HG02642 (cell line): ENCODE measurements around the gene KRTAP4-6.
"Not testable (repeated sequence)": the region's sequence is repeated elsewhere in the genome, so short reads cannot be mapped to it uniquely, and the experiment has no call there.

Source experiments
- ATAC-seq: cut with Tn5 transposase; IDR thresholded peaks from one replicate; pipeline ENCODE4 v1.9.1; 2021; ENCODE audit warnings: mild to moderate bottlenecking; ENCODE audit not compliant: unreplicated experiment, poor library complexity

KRTAP4-6 gene

DNA sequence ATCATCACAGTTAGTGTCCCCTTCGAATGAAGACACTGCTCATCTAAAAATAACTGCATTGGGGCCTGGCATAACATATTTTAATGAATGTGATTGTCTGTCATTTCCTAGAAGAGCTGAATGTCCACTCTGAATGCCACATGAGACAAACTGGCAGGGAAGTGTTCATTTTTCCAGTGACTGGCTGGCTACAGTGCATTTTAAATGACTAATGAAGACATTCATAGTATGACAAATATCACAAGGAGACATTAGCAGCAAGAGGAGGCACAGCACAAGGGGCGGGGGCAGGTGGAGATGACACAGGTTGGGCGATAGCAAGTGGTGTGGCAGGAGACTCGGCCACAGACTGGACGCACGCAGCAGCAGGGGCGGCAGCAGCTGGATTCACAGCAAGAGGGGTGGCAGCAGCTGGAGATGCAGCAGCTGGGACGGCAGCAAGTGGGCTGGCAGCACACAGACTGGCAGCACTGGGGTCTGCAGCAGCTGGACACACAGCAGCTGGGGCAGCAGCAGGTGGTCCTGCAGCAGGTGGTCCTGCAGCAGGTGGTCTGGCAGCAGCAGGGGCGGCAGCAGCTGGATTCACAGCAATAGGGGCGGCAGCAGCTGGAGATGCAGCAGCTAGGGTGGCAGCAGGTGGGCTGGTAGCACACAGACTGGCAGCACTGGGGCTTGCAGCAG, 8.8 kb upstream of the KRTAP4-6 start:
- ATAC-seq = not testable (repeated sequence)

DNA sequence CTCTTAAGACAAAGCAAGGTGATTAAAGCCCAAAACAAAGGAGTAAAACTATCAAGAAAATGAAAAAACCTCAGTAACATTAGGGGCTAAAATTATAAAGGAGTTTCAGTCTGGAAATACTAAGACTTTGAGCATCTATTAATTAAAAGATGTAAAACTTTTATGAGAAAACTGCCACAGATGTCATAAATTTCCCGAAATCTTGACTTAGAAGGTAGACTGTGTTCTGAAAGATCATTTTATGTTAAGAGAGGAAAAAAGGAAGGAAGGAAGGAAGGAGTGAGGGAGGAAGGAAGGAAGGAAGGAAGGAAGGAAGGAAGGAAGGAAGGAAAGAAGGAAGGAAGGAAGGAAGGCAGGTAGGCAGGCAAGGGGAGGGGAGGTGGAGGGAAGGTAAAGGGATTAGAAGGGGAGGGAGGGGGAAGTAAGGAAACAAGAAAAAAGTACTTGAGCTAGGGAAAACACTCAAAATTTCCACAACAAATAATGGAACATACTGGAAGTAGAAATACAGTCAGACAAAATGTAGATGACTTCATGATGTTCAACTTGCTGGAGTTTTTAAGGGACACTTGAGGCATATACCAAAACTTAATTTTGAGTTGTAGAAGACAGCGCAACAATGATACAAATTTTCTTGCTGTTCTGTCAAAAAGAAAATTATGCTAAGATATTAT, 7.3 kb upstream of the KRTAP4-6 start:
- no peak for ATAC-seq

DNA sequence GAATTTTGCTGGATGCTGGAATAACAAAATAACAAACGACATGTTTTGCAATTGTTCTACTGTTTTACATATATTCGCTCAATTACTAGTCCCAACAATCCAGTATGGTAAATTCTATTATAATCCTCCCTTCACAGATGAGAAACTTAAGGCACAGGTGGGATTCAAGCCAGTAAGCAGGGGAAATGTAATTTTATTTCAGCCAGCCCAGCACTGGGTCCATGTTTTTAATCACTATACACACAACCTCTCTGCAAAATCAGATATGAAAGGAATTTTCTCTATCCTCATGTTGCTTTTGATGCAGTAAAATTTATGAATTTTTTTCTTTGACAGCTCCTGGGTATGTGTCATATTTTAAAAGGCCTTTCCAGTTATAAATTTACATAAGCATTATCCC, 4.9 kb upstream of the KRTAP4-6 start:
- ATAC-seq = no peak

DNA sequence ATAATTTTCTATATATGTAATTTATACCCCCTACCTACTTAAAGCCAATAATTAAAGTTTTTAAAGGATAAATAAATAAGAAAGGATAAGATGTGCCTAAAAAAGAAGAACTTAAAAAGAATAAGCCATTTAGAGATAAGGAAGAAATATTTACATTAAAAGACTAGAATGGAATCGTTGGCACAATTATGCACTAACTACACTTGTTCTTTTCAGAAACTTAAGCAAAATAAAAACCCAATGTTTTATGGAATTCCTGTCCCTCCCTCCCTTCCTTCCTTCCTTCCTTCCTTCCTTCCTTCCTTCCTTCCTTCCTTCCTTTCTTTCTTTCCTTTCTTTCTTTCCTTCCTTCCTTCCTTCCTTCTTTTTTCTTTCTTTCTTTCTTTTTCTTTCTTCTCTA, 4.5 kb upstream of the KRTAP4-6 start:
- no peak for ATAC-seq

DNA sequence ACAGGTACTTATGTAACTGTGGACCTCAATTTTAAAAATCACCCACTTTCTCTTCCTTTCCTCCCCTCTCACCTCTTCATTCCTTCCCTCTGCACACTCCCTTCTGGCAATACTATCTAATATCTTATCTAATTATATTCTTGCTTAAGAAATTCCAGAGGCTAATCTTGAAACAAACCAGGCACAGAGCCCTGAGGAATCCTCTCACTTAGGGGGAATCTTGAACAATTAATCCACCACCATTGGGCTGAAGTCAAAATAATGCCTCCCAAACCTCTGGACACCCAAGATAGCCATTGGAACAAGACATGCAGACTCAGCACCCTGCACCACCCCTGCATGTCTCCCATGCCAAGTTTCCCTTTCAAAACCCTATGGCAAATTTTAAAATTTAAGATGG, 1.0 kb upstream of the KRTAP4-6 start:
- no peak for ATAC-seq

DNA sequence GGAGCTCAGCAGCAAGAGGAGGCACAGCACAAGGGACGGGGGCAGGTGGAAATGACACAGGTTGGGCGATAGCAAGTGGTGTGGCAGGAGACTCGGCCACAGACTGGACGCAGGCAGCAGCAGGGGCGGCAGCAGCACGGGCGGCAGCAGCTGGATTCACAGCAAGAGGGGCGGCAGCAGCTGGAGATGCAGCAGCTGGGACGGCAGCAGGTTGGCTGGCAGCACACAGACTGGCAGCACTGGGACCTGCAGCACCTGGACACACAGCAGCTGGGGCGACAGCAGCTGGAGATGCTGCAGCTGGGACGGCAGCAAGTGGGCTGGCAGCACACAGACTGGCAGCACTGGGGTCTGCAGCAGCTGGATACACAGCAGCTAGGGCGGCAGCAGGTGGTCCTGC, 479 bp downstream of the KRTAP4-6 start:
- not testable (repeated sequence) for ATAC-seq

DNA sequence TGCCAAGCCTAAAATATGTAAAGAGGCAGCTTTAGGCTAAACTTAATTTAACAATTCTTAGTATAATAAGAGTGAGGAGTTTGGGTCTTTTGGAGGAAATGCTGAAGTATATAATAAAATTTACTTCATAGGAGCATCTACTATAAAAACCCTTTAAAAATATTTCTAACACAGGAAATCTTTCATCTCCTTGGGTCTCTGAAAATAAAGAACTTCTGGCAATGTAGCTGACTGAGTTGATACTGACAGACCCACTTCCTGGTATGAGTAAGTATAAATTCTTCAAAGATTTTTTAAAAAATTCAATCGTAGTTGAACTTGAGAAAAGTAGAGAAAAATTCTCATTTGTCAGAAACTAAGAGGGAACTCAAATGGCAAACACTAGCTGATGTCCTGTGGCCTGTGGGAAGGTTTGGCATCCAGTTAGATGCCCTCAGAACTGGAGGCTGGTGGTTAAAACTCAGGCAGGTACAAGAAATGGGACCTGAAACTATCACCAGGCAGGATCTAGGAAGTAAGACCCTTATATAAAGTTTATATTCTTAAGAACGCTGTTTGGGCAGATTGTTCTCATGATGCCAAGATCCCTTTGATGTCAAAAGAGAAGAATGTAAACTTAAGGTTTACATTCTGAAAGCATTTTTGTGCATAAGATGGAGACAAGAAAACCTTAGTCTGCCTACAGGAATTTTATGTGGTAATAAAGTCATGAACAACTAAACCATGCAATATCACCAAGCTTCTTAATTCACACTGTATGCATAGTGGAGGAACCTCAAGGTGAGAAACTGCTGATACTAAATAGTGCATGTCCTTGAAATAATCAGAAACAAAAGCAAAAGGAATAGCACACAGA, 6.2 kb downstream of the KRTAP4-6 start:
- ATAC-seq = no peak

DNA sequence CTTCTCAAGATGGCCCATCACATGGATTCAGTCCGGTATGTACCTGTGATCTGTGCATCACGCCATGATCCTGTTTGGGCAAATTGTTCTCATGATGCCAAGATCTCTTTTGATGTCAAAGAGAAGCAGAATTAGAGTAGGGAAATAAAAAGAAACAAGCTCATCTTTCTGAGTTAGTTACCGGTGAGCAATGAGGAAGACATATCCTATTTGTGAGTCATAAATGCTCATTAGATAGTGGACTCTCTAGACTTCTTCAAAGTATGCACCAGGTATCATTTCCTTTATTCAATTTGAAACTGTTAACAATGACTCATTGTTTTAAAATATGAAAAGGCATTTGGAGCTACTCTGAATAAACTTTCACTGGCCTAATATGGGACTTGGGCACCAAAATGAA, 8.4 kb downstream of the KRTAP4-6 start:
- ATAC-seq = no peak

DNA sequence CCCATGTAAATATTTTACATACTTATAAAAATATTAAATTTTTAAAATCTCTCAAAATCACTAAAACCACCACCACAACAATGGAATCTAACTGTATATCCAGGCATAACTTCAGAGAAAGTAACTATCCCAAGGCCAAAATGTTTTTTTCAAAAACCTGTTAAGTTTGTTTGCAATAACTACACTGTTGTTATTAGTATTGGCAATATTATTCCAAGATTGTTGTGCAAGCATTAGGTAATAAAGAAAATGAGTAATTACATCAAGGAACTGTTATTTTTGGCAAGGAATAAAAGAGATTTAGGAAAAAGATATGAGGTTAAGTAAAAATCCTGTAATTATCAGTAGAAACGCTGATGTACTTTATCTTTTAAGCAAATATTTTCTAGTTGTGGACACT, 13.0 kb downstream of the KRTAP4-6 start:
- ATAC-seq = no peak

DNA sequence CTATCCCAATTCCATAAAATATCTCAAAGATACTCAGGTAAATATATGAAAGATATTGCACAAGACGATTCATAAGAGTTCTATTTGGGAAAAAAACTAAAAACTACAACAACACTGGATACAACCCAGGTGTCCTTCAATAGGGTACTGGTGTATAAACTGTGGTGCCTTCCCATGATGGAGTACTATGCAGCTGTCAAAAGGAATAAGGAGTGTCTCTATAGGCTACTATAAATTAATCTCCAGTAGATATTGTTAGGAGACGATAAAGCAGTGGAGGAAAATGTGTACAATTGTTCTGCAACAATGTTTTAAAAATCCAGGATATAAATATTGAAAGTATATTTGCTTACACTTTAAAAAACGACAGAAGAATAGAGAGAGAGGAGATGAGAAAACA, 13.9 kb downstream of the KRTAP4-6 start:
- ATAC-seq = no peak

DNA sequence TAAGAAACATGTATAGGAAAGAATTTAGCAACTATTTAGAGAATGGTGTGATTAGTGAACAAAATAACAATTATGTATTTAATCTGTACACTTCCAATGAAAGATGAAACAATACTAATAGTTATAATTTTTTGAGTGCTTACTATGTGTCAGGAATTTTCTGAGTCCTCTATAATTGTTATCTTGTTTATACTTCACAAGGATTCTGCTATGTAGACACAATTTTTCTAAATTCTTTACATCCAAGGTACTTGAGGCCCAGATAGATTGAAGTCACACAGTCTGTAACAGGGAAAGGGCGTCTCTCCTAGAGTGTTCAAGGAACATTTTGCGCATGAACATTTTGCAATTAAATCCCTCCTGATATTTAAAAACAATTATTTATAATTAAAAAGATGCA, 15.3 kb downstream of the KRTAP4-6 start:
- ATAC-seq = no peak

DNA sequence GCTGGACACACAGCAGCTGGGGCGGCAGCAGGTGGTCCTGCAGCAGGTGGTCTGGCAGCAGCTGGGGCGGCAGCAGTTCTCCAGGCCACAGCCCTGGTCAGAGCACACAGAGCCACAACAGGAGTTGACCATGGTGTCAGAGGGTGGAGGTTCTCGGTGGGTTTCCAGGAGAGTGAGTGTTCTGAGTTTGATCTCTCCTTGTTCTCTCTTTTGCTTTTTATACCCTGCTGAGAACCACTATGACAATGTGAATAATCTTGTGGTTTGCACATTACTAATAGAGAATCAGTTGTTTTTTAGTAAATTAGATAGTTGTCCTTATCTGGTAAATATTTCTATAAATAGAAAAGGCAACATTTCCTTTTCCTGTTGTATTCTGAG, 16.4 kb downstream of the KRTAP4-6 start, which contains the start of gene KRTAP4-12:
TSS of gene KRTAP4-12 (minus strand) at position 192 of the 381 bp plus-strand sequence. CDS start at position 132, 60 bp downstream.
- not testable (repeated sequence) for ATAC-seq

DNA sequence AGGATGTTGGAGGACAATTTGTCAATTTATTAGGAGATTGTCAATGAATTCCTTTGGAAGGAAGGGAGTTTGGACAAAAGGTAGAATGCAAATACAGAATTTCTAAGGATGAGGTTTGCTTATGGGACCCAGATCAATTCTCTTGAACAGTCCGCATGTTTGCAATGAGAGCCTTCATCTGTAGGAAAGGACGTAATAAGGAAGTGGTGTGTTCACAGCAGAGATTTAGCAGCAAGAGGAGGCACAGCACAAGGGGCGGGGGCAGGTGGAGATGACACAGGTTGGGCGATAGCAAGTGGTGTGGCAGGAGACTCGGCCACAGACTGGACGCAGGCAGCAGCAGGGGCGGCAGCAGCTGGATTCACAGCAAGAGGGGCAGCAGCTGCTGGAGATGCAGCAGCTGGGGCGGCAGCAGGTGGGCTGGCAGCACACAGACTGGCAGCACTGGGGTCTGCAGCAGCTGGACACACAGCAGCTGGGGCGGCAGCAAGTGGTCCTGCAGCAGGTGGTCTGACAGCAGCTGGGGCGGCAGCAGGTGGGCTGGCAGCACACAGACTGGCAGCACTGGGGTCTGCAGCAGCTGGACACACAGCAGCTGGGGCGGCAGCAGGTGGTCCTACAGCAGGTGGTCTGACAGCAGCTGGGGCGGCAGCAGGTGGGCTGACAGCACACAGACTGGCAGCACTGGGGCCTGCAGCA, 16.9 kb downstream of the KRTAP4-6 start:
- not testable (repeated sequence) for ATAC-seq

DNA sequence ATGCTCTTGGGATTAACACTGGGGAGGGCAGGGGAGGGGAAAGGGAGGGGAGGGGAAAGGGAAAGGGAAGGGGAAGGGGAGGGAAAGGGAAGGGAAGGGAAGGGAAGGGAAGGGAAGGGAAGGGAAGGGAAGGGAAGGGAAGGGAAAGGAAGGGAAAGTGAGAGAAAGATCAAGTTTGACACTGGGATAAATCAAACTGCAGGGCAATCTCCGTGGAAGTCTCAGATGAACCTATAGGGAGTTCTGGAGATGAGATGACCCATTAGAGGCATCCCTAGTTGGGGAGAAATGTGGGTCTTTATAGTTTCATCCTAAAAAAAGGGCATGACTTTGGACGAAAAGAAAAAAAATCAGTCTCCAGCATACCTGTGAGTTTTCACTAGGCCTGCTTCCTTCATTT, 18.6 kb downstream of the KRTAP4-6 start:
- ATAC-seq = no peak

DNA sequence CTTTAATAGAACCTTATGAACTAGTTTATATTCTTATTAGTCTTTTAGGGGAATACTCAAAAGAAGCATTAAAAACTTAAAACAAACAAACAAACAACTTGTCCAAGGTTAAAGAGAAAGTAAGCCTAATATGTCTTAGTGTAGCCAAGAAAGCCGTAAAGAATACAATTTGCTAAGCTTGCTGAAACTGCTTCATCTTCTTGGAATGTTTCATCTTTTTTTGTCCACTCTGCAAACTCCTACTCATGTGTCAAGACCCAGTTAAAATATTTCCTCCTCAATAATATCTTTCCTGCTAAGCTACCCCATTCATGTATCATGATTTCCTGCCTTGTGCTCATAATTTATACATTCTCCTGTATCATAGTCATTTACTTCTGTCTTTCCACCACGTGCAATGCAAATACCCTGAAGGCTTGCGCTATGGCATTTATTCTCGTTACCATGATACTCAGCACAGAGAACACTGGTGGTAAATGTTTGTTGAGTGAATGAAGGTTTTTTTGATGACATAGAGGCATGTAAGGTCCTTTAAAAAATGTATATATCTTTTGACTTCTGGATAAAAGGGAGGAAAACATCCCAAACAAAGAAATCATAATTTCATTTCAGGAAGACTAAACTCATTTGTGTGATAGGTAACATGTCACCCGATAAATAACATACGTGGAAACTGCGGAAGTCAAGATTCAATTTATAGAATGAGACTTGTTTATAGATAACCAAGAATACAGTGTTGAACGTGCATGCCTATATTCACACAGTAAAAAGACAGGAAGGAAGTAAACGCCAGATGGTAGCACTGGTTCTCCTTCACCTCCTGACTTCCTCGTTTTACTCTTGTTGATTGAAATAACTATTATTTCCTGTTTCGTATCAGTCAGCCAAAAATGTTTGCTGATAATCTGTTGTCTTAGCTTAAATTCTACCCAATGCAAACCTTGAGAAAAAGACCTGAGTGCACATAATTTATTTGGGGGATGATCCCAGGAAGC, 20.4 kb downstream of the KRTAP4-6 start:
- not testable (repeated sequence) for ATAC-seq

DNA sequence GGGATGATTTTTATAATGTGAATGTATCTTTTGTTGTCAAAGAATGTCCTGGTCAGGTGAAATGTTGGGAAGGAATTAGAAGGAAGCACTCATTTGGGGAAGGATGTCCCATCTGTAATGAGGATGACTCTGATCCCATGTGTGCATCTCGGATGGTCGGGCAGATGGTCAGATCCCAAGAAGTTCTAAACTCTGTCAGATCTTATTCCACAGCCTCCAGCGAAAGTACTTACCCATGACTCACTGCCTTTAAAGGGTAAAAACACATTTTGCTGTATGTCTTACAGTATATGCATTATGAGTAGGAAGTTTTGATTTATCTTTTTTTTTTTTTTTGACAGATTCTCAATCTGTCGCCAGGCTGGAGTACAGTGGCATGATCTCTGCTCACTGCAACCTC, 21.6 kb downstream of the KRTAP4-6 start:
- no peak for ATAC-seq

DNA sequence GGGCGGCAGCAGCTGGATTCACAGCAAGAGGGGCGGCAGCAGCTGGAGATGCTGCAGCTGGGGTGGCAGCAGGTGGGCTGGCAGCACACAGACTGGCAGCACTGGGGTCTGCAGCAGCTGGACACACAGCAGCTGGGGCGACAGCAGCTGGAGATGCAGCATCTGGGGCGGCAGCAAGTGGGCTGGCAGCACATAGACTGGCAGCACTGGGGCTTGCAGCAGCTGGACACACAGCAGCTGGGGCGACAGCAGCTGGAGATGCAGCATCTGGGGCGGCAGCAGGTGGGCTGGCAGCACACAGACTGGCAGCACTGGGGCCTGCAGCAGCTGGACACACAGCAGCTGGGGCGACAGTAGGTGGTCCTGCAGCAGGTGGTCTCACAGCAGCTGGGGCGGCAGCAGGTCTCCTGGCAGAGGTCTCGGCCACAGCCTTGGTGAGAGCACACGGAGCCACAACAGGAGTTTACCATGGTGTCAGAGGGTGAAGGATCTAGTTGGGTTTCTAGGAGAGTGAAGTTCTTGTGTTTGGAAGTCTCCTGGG, 22.4 kb downstream of the KRTAP4-6 start, which contains the start of gene KRTAP4-11:
TSS of gene KRTAP4-11 (minus strand) at position 528 of the 541 bp plus-strand sequence. CDS start at position 470, 58 bp downstream.
- ATAC-seq = not testable (repeated sequence)

DNA sequence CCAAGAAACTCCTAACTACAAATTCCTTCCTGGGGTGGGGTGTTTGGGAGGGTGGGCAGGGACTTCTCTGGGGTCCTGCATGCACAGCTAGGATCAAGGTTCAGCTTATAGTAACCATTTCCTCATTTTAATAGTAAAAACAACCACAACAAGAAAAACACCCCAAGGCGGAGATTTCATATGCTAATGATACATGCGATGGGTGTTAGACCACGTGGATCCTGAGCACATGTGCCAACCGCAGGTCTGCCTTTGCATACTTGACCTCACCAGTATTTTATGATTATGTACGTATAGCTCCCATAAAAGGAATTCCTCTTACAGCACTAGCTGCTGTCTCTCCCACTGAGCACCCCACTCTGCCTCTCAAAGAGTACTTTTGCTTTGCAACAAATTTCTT, 24.0 kb downstream of the KRTAP4-6 start:
- ATAC-seq = no peak
